GM23338 (cell line): ENCODE measurements around the gene KCNIP2. TPM values are rescaled to one million over a fixed set of nuclear protein-coding genes. Genes with fewer than 3 reads are reported as not detected.

ENCODE experiments used
- ATAC-seq: fragments of 200-7000 bp; cut with Tn5 transposase; 3 replicates; pipeline ENCODE4 v1.9.1; 2020
- DNase-seq: peaks from one replicate; pipeline ENCODE4 v3.0.0-alpha.2; 2015; ENCODE audit warnings: low spot score
- H2AFZ ChIP-seq: fragments of 200-600 bp; sonication (generic); 2 replicates; pipeline ENCODE4 v1.8.0; 2016; ENCODE audit warnings: antibody characterized with exemption, mild to moderate bottlenecking, moderate library complexity
- H3F3A ChIP-seq: fragments of 200-600 bp; sonication (generic); replicated peaks from 2 replicates; pipeline ENCODE4 v1.8.0; 2017; ENCODE audit warnings: antibody characterized with exemption, mixed run types, low read depth
- H3K27ac ChIP-seq: fragments of 200-600 bp; sonication (generic); 2 replicates; pipeline ENCODE4 v1.6.1; 2016; ENCODE audit warnings: low read depth
- H3K27me3 ChIP-seq: fragments of 200-600 bp; sonication (generic); 2 replicates; pipeline ENCODE4 v1.8.0; 2016; ENCODE audit warnings: mild to moderate bottlenecking, mixed run types, moderate library complexity; ENCODE audit not compliant: insufficient read depth
- H3K36me3 ChIP-seq: fragments of 200-600 bp; sonication (generic); 2 replicates; pipeline ENCODE4 v1.8.0; 2016; ENCODE audit warnings: mild to moderate bottlenecking; ENCODE audit not compliant: insufficient read depth
- H3K4me1 ChIP-seq: fragments of 200-600 bp; sonication (generic); 2 replicates; pipeline ENCODE4 v1.8.0; 2016; ENCODE audit warnings: mild to moderate bottlenecking, moderate library complexity; ENCODE audit not compliant: insufficient read depth
- H3K4me2 ChIP-seq: fragments of 200-600 bp; sonication (generic); 2 replicates; pipeline ENCODE4 v1.7.1; 2017; ENCODE audit warnings: mixed run types
- H3K4me3 ChIP-seq: fragments of 200-600 bp; sonication (generic); 2 replicates; pipeline ENCODE4 v1.6.1; 2016; ENCODE audit warnings: mixed run types
- H3K79me2 ChIP-seq: fragments of 200-600 bp; sonication (generic); replicated peaks from 2 replicates; pipeline ENCODE4 v1.8.0; 2017; ENCODE audit warnings: mild to moderate bottlenecking; ENCODE audit not compliant: insufficient read depth
- H3K9me2 ChIP-seq: fragments of 200-600 bp; sonication (generic); 2 replicates; pipeline ENCODE4 v1.8.0; 2017; ENCODE audit not compliant: insufficient read depth
- H4K20me1 ChIP-seq: fragments of 200-600 bp; sonication (generic); replicated peaks from 2 replicates; pipeline ENCODE4 v1.8.0; 2017; ENCODE audit warnings: mild to moderate bottlenecking; ENCODE audit not compliant: insufficient read depth
- H3K27ac Mint-ChIP-seq: 2 replicates; pipeline ENCODE4 v1.8.0; 2020; ENCODE audit warnings: inconsistent platforms, mild to moderate bottlenecking, moderate library complexity, mixed read lengths
- H3K27me3 Mint-ChIP-seq: 3 replicates; pipeline ENCODE4 v1.8.0; 2022; ENCODE audit warnings: low read depth, mild to moderate bottlenecking, moderate library complexity, mixed read lengths, inconsistent platforms; ENCODE audit not compliant: insufficient read depth, poor library complexity
- H3K36me3 Mint-ChIP-seq: 3 replicates; pipeline ENCODE4 v1.8.0; 2021; ENCODE audit warnings: low read depth, mild to moderate bottlenecking, inconsistent platforms, moderate library complexity, mixed read lengths
- H3K4me1 Mint-ChIP-seq: 3 replicates; pipeline ENCODE4 v1.8.0; 2020; ENCODE audit warnings: mild to moderate bottlenecking, inconsistent platforms, mixed read lengths
- H3K4me3 Mint-ChIP-seq: 3 replicates; pipeline ENCODE4 v1.8.0; 2021; ENCODE audit warnings: moderate library complexity, mild to moderate bottlenecking, inconsistent platforms, mixed read lengths
- H3K9me3 Mint-ChIP-seq: 3 replicates; pipeline ENCODE4 v1.8.0; 2020; ENCODE audit warnings: moderate library complexity, mild to moderate bottlenecking, inconsistent platforms, mixed read lengths
- EZH2 ChIP-seq: fragments of 200-600 bp; sonication (generic); IDR thresholded peaks from one replicate; pipeline ENCODE4 v1.8.0; 2017; ENCODE audit warnings: antibody characterized with exemption, mild to moderate bottlenecking, low read depth; ENCODE audit not compliant: unreplicated experiment
- EZH2phosphoT487 ChIP-seq: fragments of 200-600 bp; sonication (generic); IDR thresholded peaks from one replicate; pipeline ENCODE4 v1.8.1; 2018; ENCODE audit warnings: antibody characterized with exemption; ENCODE audit not compliant: unreplicated experiment
- STAT1 ChIP-seq: IDR thresholded peaks from one replicate; pipeline ENCODE4 v1.6.1; 2016; ENCODE audit warnings: antibody characterized with exemption; ENCODE audit not compliant: unreplicated experiment
- ZNF462 ChIP-seq: fragments of 250-450 bp; sonication (Bioruptor Pico); IDR thresholded peaks from 2 replicates; pipeline ENCODE4 v1.5.0; 2020; ENCODE audit warnings: mild to moderate bottlenecking, moderate library complexity
- polyA plus RNA-seq: library from polyadenylated mRNA; unstranded; fragments of >200 nt; fragmentation: Nextera tagmentation; extraction: Ambion mirVana; gene quantifications from 2 replicates; pipeline ENCODE4 v1.2.1, GENCODE V29; 2016
- total RNA-seq: library from RNA; depleted of rRNA; stranded (reverse); fragments of >200 nt; shearing (Covaris generic); gene quantifications from 2 replicates; pipeline ENCODE4 v1.2.3, GENCODE V29; 2014

Gene KCNIP2
- total and polyA plus RNA-seq, 2 experiments from 2014 or later, result 2.2 to 2.6 TPM

GRCh38 chr10:101858723-101859500 is 15.3 kb upstream of the KCNIP2 start (continued):
- TF ChIP-seq ZNF462 (CRISPR knock-in tag) (no peak), STAT1 (no peak)

- Histone ChIP-seq H3K4me3 (no peak overlapping the region), H4K20me1 (no peaks in the 10 kb centered on the region), H3K27me3 (no peaks in the 10 kb centered on the region), H2AFZ (no peak overlapping the region), H3K9me2 (no peaks in the 10 kb centered on the region), H3K4me2 (no peak overlapping the region), H3K36me3 (no peaks in the 10 kb centered on the region), H3K79me2 (no peaks in the 10 kb centered on the region), H3F3A (no peaks in the 10 kb centered on the region), H3K27ac (no peak overlapping the region), H3K4me1 (no peaks in the 10 kb centered on the region)
- TF ChIP-seq EZH2 (no peak), EZH2phosphoT487 (no peak)
- Mint-ChIP-seq H3K4me3 (no peak overlapping the region), H3K27me3 (peaks cover 2% of the 10 kb centered on the region), H3K36me3 (peaks cover 13% of the 10 kb centered on the region), H3K9me3 (peaks cover 14% of the 10 kb centered on the region), H3K4me1 (no peaks in the 10 kb centered on the region), H3K27ac (no peak overlapping the region)
- ATAC-seq (no peak), DNase-seq (no peak)
These were observed 14.3 kb upstream of the KCNIP2 start for GRCh38 chr10:101857802-101858476.
